Measurements from ENCODE around the gene ZBTB32. TPM values are rescaled to one million over a fixed set of nuclear protein-coding genes. Genes with fewer than 3 reads are reported as not detected.

ZBTB32 gene
- total RNA-seq, 1 donor from 2014 or later, result not detected

DNA sequence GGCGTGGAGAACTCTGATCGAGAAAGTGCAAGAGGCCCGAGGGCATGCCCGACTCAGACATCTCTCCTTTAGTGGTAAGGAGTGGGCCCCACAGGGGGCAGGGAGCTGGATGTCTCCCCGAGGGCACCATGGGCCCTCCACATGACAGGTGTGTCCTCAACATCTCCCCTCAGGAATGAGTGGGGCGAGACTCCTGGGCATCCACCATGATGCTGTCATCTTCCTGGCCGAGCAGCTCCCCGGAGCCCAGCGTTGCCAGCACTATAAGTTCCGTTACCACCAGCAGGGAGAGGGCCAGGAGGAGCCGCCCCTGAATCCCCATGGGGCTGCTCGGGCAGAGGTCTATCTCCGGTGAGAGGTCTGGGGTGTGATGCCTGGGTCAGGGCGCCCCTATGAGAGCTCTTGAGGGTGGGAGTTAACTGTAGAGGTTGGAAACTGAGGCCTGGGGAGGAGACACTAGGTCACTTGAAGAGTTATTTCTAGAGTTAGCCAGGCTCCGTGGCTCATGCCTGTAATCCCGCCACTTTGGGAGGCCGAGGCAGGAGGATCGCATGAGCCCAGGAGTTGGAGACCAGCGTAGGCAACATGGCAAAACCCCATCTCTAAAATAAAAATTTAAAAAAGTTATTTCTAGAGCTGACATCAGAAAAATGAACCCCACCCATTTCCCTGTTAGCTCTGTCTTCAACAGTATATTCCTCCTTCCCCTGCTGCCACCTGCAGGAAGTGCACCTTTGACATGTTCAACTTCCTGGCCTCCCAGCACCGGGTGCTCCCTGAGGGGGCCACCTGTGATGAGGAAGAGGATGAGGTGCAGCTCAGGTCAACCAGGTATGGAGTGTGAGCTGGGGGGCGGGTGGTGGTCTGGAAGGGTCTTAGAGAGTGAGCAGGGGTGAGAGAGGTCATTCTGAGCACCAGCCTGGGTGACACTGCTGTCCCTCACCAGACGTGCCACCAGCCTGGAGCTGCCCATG, 32.8 kb downstream of the ZBTB32 start:
- no peak for DNase-seq (ENCODE audit: low spot score)

DNA sequence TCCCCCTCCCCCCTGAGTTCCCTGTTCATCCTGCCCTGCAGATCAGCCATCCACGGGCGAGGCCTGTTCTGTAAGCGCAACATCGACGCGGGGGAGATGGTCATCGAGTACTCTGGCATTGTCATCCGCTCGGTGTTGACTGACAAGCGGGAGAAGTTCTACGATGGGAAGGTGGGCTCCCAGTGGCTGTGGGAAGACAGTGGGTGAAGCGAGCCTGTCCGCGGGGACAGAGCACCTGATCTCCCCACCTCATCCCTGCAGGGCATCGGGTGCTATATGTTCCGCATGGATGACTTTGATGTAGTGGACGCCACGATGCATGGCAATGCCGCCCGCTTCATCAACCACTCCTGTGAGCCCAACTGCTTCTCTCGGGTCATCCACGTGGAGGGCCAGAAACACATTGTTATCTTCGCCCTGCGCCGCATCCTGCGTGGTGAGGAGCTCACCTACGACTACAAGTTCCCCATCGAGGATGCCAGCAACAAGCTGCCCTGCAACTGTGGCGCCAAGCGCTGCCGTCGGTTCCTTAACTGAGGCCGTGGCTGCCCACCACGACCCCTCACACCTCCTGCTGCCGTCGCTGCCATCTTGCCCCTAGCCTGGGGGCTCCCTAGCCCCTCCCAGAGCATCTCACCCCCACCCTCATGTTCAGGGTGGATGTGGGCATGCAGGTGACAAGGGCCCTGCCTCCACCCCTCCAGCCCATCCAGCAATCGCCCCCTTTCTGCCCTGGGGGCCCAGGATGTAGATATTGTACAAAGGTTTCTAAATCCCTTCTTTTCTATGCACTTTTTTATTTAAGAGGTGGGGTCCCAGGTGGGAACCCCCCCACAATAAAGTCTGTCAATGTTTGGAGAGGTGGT, 33.9 kb downstream of the ZBTB32 start:
- DNase-seq (ENCODE audit: low spot score), result no peak

DNA sequence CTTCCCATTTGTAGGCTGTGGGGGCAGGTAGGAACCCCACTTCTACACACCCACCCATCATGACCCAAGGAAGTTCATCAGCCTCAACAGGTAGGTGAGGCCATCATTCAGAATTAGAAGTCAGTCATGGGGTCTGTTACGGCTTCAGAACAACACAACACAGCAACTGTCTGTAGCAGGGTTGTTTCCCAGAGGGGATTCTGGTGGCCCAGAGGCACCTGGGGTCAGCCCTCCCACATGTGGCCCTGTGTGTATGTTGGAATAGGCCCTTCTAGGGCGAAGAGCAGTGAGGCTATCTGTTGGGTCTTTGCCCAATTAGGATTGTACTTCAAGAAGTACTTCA, 34.5 kb downstream of the ZBTB32 start:
- no peak for DNase-seq (ENCODE audit: low spot score)

DNA sequence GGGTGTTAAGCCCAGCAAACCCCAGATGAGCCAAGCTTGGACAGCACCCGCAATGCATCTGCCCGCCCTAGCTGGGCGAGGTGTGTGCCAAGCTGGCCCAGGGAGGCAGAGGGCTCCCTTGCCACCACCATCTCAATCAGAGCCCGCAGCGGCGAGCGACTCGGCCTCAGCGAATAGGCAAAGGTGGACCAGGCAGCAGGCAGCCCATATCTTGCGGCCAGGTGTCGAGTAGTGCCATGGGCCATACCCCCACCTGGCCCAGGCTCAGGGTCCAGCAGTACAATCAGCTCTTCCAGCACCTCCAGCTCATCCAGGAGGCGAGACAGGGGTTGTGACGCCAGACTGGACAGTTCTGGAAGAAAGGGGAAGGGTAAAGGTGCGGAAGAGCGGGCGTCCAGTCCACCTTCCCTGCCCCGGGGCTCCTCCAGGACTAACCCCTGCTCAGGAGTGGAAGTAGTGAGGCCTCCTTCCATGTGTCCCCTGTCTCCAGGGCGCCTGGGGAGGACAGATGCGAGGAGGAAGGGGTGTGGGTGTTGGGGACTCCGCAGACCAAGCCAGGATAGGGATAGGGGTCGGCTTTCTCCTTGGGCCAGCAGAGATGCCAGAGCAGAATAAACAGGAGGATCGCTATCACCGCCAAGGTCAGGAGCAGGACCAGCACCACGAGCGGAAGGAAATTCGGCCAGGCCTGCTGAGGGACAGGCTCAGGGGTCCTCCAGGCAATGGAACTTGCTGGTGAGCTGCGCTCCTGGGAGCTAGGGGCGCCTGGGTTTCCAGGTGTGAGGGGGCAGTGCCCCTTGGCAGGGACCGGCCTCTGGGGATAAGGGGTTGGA, 35.1 kb downstream of the ZBTB32 start:
- DNase-seq (ENCODE audit: low spot score), result no peak

DNA sequence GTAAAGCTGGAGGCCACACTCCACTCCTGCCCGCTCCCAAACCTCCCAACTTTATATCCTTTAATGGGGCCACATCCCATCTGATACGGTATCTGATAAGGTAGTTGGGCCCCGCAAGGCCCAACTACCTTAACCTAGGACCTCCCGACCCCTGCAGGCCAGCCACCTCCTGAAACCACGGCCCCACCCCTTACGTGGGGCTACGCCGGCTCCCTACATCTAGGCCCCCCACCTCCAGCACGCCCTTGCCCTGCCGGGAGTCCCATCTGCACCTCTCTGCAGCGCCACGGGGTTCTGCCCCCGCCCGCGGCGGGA, 35.7 kb downstream of the ZBTB32 start:
- DNase-seq (ENCODE audit: low spot score), result no peak

DNA sequence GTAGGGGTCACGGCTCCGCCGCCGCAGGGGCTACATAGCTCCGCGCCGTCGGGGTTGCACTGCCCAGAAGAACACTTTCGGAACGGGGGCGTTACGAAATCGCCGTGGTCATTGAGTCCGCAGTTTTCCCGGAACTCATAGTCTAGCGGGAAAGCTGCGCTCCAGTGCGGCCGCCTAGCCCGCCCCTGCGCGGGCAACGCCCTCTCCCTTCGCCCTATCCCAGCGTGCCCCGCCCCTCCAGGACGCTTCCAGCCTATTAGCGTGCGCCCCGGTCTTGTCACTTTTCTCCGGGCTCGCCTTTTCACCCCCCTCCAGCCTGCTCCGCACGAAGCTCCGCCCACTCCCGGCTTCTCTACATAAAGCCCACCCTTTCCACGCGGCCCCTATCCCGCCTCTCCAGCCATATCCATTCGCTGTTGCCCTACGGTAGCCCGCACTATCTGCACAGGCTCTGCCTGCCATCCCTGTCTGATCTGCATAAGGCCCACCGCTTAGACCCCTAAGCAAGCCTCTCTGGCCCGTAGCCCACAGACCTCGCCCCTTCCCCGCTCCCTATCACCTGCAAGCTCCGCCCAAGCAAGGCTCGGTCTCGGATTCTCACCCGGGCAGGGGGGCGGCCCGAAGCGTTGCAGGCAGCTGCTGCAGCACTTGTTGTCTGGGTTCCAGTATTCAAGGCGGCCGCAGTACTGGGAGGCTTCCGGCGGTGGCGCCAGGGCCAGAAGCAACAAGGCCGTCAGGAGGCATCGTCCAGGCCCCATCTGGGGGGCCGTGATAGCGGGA, 36.3 kb downstream of the ZBTB32 start:
- peak; percentile 99 for DNase-seq (ENCODE audit: low spot score)

DNA sequence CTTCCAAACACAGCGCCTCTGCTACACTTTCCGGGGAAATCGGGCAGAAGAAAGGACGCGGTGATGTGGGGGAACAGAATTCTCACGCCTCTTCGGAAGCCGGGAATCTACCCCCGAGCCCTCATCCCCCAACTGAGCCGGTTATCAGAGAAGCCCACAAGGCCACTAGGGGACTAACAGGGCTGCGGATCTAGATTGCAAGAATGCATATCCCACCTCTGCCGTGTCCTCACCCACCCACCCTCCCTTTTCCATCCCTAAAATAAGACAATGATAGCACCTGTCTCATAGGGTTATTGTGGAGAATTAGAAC, 36.8 kb downstream of the ZBTB32 start:
- DNase-seq (ENCODE audit: low spot score), result no peak

DNA sequence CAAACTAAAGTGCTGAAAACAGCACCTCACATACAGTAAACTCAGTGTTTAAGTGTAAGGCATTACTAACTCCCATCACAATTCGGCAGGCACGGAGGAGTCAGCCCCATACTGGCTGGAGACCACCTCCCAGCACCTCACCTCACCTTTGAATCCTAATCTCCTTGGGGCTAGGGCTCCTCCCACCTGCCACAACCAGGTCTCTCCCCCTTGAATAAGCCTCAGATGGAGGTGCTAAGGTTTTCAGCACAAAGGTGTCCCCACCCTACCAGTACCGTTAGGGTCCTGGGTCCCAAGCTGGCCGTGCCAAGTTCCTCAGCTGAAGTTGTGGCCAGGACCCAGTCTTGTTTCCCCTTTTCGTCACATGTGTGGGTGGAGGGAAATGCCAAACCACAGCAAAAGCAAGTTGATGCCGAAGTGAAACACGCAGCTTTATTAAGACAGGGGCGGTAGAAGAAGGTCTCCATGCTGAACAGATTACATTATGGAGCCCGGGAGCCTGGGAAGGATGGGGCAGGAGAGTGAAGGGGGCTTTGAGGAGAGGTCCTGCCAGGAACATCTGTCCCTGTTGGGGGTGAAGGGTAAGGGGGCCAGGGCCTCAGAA, 37.9 kb downstream of the ZBTB32 start, which contains the start of gene IGFLR1:
IGFLR1 (minus strand) TSS at position 332 of the 604 bp plus-strand sequence. CDS start 1,272 bp downstream, outside the sequence.
- DNase-seq (ENCODE audit: low spot score), result peak; percentile 32

DNA sequence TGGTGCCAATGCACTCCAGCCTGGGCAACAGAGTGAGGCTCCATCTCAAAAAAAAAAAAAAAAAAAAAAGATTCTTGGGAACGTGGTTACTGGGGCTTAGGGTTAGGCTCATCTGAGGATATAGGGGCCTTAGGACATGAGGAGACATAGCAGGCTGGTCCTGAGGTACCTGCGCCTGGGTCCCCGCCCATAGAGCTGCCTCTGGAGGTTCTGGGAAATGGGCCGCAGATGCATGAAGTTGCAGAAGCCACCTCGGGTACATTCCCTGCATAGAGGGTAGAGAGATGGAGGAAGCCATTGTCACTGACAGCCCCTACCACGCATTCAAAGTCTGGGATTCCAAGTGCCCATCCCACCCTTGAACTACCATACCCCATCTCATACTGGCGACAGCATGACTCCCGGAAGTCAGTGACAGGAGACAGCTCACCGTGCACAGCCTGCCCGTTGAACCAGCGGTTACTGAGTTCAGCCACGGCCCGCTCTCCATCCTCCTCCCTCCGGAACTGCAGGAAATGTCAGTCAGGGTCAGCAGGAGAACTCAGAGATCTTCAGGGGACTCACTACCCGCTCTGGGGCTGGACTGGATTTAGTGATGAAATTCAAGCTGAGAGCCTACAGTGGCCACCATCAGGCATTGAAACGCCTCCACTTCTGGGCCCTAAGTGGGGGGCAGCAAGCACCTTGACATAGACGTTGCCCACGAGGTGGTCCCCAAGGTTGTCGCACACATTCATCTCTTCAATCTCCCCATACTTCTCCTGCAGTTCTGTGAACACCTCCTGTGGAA, 39.5 kb downstream of the ZBTB32 start:
- no peak for DNase-seq (ENCODE audit: low spot score)

DNA sequence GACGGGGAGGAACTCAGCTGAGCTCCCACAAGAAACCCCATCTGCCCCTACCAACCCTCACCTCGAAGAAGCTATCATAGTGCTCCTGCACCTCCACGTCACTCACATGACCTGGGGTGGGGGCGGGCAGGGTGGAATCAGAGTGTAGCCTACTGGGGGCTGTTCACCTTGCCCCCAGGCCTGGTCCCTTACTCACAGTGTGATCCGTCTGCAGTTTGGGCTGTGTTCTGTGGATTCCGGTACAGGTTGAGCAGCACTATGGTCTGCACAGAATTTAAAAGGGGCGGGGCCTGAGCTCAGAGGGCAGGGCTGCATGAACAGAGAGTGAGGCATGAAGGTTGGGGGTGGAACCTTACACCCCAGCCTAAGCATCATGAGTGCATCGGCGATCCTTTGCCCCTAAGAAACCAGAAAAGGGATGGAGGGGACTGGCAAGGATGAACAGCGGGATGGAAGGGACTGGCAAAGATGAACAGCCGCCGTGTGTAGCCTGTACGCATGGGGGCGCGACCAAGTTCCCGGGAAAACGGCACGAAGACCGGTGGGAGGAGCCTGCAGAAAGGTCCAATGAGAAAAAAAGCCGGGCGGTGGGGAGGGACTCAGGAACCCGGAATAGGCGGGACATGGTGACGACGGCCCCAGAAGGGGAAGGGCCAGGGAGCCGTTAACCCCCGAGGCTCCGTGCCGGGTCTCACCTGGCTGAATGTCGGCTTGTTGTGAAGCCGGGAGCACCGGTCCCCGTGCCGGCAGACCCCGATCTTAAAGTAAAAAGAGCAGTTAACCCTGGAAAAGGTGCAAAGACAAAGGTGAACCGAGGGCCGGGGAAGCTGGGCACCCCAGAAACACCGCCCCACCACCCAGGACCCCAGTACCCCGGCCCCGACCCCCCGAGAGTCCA, 40.3 kb downstream of the ZBTB32 start:
- DNase-seq (ENCODE audit: low spot score), result peak; percentile 98

DNA sequence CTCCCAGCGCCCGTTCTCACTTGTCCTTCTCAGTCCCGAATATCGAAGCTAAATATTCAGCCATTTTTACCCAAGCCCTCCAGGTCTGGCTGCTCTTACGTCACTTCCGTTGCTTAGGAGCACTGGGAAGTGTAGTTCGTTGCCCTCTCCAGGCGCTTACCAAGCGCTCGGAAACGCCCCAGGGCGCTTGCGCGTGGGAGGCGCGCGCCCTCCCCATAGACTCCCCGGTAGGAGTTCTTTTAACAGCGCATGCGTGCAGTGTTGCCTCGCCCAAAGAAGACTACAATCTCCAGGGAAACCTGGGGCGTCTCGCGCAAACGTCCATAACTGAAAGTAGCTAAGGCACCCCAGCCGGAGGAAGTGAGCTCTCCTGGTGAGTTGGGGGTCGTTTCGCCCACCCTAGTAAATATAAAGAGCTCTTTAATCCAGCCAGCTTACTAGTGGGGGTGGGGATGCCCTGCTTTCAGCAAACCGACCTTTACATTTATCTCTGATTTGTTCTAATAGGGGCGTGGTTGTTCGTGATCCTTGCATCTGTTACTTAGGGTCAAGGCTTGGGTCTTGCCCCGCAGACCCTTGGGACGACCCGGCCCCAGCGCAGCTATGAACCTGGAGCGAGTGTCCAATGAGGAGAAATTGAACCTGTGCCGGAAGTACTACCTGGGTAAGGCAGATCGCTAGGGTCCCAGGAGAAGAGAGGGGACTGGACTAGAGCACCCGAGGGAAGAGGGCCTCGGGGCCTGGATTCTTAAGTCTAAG, 41.1 kb downstream of the ZBTB32 start, which contains the start of the genes PSENEN and U2AF1L4:
PSENEN (plus strand) TSS at position 324 of the 759 bp plus-strand sequence; CDS start at position 604, 280 bp downstream.
U2AF1L4 (minus strand) TSS at position 91 of the 759 bp plus-strand sequence; CDS start at position 64, 27 bp downstream.
- DNase-seq (ENCODE audit: low spot score), result peak; percentile 100

DNA sequence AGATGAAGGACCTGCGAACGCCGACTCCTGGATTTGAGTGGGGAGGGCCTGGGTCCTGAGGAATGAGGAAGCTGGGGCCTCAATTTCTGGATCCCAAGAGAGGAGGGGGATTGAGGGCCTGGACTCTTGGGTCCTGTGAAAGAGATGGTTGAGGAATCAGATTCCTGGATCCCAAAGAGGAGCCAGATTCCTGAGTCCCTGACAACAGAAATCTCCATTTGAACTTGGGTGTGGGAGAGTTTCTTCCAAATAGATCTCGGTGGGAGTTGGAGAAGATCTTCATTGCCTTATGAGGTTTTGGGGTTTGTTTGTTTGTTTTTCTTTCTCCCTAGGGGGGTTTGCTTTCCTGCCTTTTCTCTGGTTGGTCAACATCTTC, 41.7 kb downstream of the ZBTB32 start:
- DNase-seq (ENCODE audit: low spot score), result no peak

DNA sequence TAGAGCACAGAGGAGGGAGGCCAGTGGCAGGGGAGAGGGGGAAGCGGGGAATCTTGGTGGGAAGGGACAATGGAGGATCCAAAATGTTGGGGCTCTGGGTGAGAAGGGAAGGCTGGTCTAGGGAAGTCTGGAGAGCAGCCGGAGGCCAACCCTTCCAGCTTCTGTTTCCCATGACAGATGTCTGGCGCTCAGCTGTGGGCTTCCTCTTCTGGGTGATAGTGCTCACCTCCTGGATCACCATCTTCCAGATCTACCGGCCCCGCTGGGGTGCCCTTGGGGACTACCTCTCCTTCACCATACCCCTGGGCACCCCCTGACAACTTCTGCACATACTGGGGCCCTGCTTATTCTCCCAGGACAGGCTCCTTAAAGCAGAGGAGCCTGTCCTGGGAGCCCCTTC, 42.2 kb downstream of the ZBTB32 start:
- DNase-seq (ENCODE audit: low spot score), result no peak

DNA sequence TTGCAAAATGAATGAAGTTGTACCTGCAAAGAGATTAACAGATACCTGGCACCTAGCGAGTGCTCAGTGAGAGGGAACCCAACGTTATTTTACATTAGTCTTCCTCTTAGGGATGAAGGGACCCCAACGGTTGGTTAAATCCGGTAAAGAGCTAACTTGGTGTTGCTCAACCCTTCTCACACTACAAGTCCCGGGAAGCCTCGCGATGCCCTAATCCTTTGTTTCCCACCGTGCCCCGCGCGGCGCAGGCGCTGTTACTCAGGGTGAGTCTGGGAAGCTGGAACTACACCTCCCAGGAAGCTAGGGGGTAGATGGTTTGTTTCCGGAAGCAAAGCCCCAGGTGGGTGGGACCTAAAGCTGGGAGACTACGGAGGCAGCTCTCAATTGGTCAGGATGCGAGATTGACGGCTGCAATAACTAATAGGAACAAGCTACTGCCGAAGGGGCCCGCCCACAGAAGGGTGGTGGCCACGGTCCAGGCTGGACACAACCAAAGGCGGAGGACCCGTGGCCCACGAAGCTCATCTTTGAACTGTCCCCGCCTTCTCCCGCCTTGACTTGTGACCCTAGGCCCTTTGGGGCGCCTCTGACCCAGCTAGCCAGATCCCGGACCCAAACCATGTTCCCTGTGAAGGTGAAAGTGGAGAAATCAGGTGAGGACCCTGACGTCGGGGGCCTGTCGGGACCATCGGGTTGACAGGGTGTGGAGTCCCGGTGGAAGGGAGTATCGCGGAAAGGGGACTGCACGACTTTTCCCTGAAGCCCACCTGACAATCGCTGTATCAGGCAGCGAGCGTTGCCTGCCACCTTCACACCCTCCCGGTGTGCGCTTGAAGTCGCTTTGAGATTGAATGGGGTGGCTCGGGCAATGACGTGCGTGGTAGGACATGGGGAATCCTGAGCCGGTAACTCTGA, 44.0 kb downstream of the ZBTB32 start, which contains the start of gene LIN37:
LIN37 (plus strand) TSS at position 471 of the 915 bp plus-strand sequence; CDS start at position 620, 149 bp downstream.
- peak; percentile 100 for DNase-seq (ENCODE audit: low spot score)

DNA sequence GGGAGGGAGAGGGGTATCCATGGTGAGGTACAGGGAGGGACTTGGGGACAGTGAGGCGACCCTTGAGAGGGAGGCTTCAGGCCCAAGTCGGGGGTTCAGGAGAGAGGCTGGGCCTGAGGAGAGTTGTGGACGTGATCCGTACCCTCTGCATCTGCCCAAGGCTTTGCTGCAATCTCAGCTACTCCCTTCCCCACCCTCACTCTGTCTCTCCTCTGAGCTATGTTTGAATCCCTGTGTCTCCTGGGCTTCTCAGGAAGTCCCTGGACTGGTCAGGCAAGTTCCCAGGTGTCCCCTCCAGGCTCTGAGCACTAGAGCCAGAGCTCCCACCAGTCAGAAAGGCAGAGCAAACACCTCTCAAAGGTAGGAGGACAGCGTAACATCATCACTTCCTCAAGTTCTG, 45.8 kb downstream of the ZBTB32 start:
- DNase-seq (ENCODE audit: low spot score), result no peak

All from umbilical cord (tissue), 2 donors.